Neutrophil (primary cell): ENCODE measurements around the gene BPTF.
"Not testable (repeated sequence)": the region's sequence is repeated elsewhere in the genome, so short reads cannot be mapped to it uniquely, and the experiment has no call there.

Experiments used
- H3K27ac ChIP-seq: fragments of 200-600 bp; sonication (generic); 2 replicates; pipeline ENCODE4 v1.5.1; 2016; ENCODE audit warnings: mild to moderate bottlenecking, moderate library complexity
- H3K27me3 ChIP-seq: fragments of 200-600 bp; sonication (generic); 2 replicates; pipeline ENCODE4 v1.6.0; 2016; ENCODE audit warnings: mild to moderate bottlenecking
- H3K36me3 ChIP-seq: fragments of 200-600 bp; sonication (generic); 2 replicates; pipeline ENCODE4 v1.5.1; 2017
- H3K4me1 ChIP-seq, 2 experiments: fragments of 200-600 bp in 1 of 2; sonication (generic) in 1 of 2; 1 replicate in 1 of 2; 2 replicates in 1 of 2; pipeline versions ENCODE4 v1.5.1 to v1.6.1; 2013 to 2016; ENCODE audit warnings: low read depth in 1 of 2, low read length in 1 of 2, mild to moderate bottlenecking in 1 of 2, moderate library complexity in 1 of 2; ENCODE audit not compliant: control insufficient read depth in 1 of 2, insufficient read depth in 1 of 2
- H3K4me3 ChIP-seq, 2 experiments: fragments of 200-600 bp in 1 of 2; sonication (generic) in 1 of 2; 1 replicate in 1 of 2; 2 replicates in 1 of 2; pipeline ENCODE4 v1.5.1; 2013 to 2016; ENCODE audit warnings: low read depth in 1 of 2, low read length in 1 of 2, mild to moderate bottlenecking in 1 of 2, moderate library complexity in 1 of 2
- H3K9me3 ChIP-seq: fragments of 200-600 bp; sonication (generic); 2 replicates; pipeline ENCODE4 v1.5.1; 2016
- TF ChIP-seq, protein P1 (sequence below): fragments of 200-600 bp; sonication (generic); IDR thresholded peaks from 2 replicates; pipeline ENCODE4 v1.5.1; 2016; ENCODE audit warnings: antibody characterized with exemption

BPTF gene

DNA sequence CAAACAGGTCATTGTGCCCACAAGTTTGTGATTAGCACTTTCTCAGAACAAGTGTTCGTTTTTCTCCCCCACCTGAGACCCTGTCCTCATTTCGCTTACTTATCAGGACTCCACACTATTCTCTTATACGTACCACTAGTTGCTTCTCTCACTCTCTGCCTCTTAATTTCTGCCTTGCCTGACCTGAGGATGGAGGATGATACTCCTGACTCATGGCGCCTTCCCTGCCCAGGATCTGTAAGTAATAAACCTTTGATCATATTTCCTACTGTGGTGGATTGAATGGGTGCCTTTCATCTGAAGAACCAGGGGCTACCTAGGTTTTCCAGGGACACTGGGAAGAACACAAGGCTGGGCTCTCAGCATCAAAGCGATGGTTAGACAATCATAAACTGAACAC lies 39.8 kb upstream of the BPTF start:
- Histone ChIP-seq H3K4me1 (no peaks in the 10 kb centered on the region), H3K9me3 (no peaks in the 10 kb centered on the region), H3K27ac (no peak overlapping the region), H3K36me3 (no peaks in the 10 kb centered on the region), H3K27me3 (peaks cover 8% of the 10 kb centered on the region), H3K4me3 (no peak overlapping the region)
- TF ChIP-seq, protein P1, sequence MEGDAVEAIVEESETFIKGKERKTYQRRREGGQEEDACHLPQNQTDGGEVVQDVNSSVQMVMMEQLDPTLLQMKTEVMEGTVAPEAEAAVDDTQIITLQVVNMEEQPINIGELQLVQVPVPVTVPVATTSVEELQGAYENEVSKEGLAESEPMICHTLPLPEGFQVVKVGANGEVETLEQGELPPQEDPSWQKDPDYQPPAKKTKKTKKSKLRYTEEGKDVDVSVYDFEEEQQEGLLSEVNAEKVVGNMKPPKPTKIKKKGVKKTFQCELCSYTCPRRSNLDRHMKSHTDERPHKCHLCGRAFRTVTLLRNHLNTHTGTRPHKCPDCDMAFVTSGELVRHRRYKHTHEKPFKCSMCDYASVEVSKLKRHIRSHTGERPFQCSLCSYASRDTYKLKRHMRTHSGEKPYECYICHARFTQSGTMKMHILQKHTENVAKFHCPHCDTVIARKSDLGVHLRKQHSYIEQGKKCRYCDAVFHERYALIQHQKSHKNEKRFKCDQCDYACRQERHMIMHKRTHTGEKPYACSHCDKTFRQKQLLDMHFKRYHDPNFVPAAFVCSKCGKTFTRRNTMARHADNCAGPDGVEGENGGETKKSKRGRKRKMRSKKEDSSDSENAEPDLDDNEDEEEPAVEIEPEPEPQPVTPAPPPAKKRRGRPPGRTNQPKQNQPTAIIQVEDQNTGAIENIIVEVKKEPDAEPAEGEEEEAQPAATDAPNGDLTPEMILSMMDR = no peak

DNA sequence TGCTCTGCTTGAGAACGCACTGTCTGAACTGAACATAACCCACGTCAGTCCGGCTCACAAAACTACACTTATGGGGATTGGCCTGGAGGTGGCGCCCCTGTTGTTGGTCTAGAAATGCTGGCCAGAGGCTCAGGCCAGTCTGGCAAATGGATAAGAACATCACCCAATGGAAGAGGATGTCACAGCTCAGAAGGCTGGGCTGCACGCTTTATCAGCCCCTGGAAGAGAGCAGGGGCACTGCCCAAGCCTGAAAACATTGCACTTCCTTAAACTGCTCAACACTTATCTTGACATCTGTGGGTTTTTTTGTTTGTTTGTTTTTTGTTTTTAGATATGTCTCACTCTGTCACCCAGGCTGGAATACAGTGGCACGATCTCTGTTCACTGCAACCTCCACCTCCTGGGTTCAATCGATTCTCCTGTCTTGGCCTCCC lies 24.8 kb upstream of the BPTF start:
- Histone ChIP-seq H3K36me3 (no peaks in the 10 kb centered on the region), H3K4me3 (no peak overlapping the region), H3K27ac (no peak overlapping the region), H3K4me1 (no peaks in the 10 kb centered on the region), H3K9me3 (no peaks in the 10 kb centered on the region), H3K27me3 (no peaks in the 10 kb centered on the region)
- TF ChIP-seq, protein P1 = peak; percentile 47

DNA sequence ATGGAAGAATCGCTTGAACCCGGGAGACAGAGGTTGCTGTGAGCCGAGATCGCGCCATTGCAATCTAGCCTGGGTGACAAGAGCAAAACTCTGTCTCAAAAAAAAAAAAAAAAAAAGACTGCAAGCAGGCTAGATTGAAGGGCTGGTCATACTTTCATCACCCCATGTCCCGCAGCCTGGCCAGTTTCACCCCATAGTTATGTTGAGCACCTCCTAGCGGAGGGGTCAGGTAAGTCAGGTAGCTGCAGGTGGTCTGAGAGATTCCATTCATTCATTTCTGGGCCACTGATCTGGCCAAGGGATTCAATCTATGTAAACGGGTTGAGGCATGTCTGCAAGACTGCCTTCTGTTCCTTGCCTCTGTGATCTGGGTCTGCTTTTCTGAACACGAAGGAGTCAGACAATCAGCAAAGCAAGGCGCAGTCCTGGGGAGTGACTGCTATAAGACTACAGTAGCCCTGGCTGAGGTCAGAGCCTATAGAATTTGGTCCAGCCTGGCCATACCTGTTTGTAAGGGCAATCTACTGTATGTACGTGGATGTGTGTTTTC lies 23.6 kb upstream of the BPTF start:
- Histone ChIP-seq H3K27me3 (no peaks in the 10 kb centered on the region), H3K36me3 (no peaks in the 10 kb centered on the region), H3K4me1 (no peaks in the 10 kb centered on the region), H3K27ac (no peak overlapping the region), H3K9me3 (no peaks in the 10 kb centered on the region), H3K4me3 (no peak overlapping the region)
- TF ChIP-seq, protein P1 = no peak

DNA sequence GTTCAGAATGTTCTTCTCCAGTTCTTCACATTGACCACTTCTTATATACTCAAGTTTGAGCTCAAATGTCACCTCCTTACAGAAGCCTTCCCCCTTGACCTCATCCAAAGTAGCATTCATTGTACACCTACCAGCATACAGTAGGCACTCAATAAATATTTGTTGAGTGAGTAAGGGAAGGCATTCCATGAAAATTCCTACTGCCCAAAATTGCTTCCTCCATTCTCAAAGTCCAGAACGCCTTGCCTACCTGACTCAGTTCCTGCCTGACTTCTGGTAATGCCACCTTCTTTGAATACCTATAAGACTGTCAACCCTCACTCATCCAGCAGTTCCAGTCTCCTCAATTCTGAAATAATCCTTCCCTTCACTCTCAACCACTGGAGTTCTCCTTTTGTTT lies 14.8 kb upstream of the BPTF start:
- Histone ChIP-seq H3K36me3 (no peaks in the 10 kb centered on the region), H3K27ac (no peak overlapping the region), H3K27me3 (no peaks in the 10 kb centered on the region), H3K9me3 (no peaks in the 10 kb centered on the region), H3K4me1 (no peaks in the 10 kb centered on the region), H3K4me3 (no peak overlapping the region)
- TF ChIP-seq, protein P1 = no peak

DNA sequence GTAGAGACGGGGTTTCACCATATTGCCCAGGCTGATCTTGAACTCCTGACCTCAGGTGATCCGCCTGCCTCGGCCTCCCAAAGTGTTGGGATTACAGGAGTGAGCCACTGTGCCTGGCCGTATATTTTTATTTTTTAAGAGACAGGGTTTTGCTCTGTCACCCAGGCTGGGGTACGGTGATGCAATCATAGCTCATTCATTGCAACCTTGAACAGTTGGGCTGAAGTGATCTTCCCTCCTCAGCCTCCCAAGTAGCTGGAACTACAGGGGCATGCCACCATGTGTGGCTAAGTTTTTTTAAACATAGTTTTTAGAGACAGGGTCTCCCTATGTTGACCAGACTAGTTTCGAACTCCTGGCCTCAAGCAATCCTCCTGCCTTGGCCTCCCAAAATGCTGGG lies 12.9 kb upstream of the BPTF start:
- not testable (repeated sequence) for H3K27me3 ChIP-seq, H3K36me3 ChIP-seq, H3K9me3 ChIP-seq, H3K4me3 ChIP-seq, H3K4me1 ChIP-seq, H3K27ac ChIP-seq

DNA sequence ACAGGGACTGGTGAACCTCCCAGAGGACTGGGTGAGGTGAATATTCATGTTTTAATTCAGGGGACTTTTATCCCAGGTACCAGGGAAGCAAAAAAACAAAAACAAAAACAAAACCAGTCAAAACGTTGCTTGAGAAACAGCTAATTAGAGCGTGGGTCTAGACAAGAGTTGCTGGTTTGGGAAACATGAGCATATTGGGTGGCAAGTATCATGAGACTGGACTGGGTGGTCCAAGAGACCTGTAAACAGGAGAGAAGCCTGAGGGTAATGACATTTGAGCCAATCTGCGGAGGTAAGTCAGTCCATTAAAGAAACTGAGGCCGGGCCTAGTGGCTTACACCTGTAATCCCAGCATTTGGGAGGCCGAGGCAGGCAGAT lies 11.5 kb upstream of the BPTF start:
- Histone ChIP-seq H3K36me3 (no peaks in the 10 kb centered on the region), H3K9me3 (no peaks in the 10 kb centered on the region), H3K27me3 (no peaks in the 10 kb centered on the region), H3K27ac (no peak overlapping the region), H3K4me3 (no peak overlapping the region), H3K4me1 (no peaks in the 10 kb centered on the region)
- TF ChIP-seq, protein P1 = no peak
